NOMO-1 treated with DMSO at 0.1 percent for 48 hours (cell line): ENCODE results near the gene C3orf20.

Experiments
- DNase-seq: peaks from one replicate; lab custom pipeline; 2025; ENCODE audit not compliant: unreplicated experiment; lab: John Stamatoyannopoulos, UW

C3orf20 gene

DNA sequence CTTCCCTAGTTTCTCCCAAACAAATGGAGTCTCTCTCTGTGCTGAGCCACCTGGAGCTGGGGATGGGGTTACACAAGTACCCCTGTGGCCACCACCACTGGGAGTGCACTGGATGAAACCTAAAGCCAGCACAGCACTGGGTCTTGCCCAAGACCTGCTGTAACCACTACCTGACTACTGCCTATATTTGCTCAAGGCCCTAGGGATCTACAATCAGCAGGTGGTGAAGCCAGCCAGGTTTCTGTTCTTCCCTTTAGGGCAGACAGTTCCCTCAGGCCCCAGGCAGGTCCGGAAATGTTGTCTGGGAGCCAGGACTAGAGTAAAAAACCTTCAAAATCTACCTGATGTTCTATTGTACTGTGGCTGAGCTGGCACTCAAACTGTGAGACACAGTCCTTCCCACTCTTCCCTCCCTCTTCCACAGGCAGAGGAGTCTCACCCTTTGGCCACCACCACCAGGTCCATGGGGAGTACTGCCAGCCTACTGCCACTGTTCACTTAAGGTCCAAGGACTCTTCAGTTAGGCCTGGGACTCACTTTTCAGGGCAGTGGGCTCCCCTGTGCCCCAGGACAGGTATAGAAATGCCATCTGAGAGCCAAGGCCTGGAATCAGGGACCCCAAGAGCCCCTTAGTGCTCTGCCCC is 23.8 kb downstream of the C3orf20 start:
- DNase-seq = no peak

DNA sequence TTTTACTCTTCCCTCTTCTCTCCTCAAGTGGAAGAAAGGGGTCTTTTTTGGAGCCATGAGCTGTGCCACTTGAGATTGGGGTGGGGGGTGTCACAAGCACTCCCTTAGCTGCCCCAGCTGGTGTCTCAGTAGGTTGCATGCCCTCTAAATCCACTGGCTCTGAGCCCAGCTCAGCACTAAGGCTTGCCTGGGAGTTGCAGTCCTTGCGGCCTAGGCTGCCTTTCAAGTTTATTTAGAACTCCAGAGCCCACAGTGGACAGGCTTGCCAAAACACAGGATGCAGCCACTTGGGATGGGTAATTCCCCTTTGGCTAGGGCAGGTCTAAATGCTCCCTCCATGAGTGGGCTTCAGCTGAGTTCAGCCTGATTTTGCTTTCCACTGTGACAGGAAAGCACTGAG is 24.7 kb downstream of the C3orf20 start:
- no peak for DNase-seq

GRCh38 chr3:14700891-14701290 is 25.9 kb downstream of the C3orf20 start:
- DNase-seq = no peak

DNA sequence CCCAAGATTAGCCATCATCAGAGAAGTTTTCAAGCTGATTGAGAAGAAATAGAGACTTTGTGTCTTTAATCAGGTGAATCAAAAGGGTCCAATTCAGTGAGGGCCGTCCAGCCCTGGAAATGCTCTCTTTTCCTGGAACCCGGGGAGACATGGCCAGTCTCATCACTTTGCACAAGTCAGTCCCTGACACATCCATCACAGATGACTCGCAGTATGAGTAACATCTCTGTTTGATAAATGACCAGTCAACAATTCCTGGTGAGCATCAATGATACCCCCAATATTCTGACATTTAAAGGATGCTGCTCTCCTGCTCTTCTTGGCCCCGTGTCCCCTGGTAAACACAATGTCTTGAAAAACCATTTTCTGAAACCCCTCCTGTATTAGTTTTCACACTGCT is 26.7 kb downstream of the C3orf20 start:
- DNase-seq = no peak

GRCh38 chr3:14703128-14703750 is 28.3 kb downstream of the C3orf20 start:
- DNase-seq = no peak

GRCh38 chr3:14703791-14704190 is 28.9 kb downstream of the C3orf20 start:
- no peak for DNase-seq

- DNase-seq = no peak
Observed at GRCh38 chr3:14706096-14706495, 31.2 kb downstream of the C3orf20 start.

- DNase-seq = no peak
Observed at GRCh38 chr3:14716591-14716990, 41.6 kb downstream of the C3orf20 start.

GRCh38 chr3:14717307-14717706 is 42.4 kb downstream of the C3orf20 start:
- no peak for DNase-seq

GRCh38 chr3:14718539-14718938 is 43.6 kb downstream of the C3orf20 start:
- DNase-seq = no peak

DNA sequence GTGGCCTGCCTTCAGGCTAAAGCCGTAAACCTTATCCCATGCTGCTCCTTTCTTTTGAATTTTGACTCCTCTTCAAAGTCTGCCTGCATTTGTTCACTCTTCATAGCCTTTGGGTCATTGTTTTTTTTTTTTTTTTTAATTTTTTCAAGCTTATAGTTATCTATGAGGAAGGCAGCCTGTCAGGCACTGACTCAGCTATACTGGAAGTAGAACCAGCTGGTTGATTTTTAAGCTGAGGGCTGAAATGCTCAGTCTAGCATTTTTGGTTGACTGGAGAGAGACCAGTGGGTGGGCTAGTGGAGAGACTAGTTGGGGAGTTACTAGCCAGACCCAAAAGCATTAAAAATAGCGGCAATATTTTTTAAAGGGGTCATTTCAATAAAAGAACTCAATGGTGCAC is 44.1 kb downstream of the C3orf20 start:
- DNase-seq = no peak

GRCh38 chr3:14721126-14721864 is 46.4 kb downstream of the C3orf20 start:
- DNase-seq = no peak

- DNase-seq = no peak
Observed at GRCh38 chr3:14725013-14725412, 50.1 kb downstream of the C3orf20 start.

GRCh38 chr3:14725564-14726440 is 50.9 kb downstream of the C3orf20 start:
- no peak for DNase-seq

- DNase-seq = no peak
Observed at GRCh38 chr3:14726441-14726780, 51.5 kb downstream of the C3orf20 start.

DNA sequence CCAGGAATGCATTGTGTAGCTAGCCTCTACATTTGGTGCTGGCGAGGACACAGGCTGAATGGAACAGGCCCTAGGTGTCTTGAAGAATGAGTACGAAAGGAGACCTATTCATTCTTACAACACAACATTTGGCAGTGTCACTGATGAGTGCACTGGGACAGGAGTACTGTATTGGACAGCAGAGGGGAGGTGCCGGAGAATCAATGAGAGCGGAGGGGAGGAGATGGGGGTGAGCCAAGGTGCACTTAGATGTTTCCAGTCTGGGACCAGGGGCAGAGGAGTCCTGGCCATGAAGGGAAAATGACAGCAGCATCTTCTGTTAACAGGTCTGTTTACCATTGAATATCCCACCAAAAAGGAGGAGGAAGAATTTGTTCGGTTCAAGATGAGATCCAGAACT is 53.2 kb downstream of the C3orf20 start:
- no peak for DNase-seq

GRCh38 chr3:14730703-14731382 is 55.9 kb downstream of the C3orf20 start:
- DNase-seq = no peak

DNA sequence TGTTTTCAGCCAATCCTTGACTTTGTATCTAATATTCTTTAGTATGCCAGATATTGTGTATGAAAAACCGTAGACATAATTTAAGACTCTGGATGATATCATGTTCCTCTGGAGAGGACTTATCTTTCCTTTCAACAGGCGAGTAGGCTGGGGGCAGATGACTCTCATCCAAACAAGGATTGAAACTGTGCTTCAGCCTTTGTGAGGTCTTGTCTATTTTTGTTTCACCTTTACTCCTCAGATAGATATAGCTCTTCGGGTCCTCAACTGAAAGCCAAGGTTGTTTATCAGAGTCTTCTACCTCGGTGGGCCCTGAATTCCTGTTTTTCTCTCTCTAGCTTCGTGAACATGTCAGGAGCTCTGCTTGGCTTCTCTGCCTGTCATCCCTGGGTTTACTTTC is 66.0 kb downstream of the C3orf20 start:
- DNase-seq = no peak

GRCh38 chr3:14741510-14741909 is 66.6 kb downstream of the C3orf20 start:
- DNase-seq = no peak

GRCh38 chr3:14744556-14744955 is 69.6 kb downstream of the C3orf20 start:
- DNase-seq = no peak

DNA sequence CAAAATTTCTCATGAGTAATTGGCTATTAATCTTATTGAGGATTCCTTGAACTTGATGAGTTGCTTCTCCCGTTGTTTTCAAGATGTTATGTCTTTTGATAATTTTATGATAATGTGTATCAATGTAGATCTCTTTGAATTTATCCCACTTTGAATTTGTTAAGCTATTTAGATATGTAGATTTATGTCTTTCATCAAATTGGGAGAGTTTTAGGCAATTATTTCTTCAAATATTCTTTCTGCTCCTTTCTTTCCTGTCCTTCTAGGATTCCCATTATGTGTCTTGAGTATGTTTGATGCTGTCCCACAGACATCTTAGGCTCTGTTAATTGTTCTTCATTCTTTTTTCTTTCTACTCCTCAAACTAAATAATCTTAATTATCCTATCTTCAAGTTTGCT is 75.7 kb downstream of the C3orf20 start:
- DNase-seq = no peak
